Upper lobe of left lung (tissue), 6 donors: ENCODE data around the gene CABLES2. TPM values are rescaled to one million over a fixed set of nuclear protein-coding genes. Genes with fewer than 3 reads are reported as not detected.
A peak's percentile ranks its signal among the peaks of the same experiment; 100 is the strongest.

Experiments used
- ATAC-seq, 2 donors: fragments of 200-7000 bp; cut with Tn5 transposase; one replicate each; pipeline ENCODE4 v1.9.1; 2022; ENCODE audit warnings: mild to moderate bottlenecking in 2 of 2, moderate library complexity in 2 of 2; ENCODE audit not compliant: low FRiP score in 2 of 2
- DNase-seq, 2 donors: peaks; one replicate each; pipeline ENCODE4 v3.0.0-alpha.2; 2019 to 2020
- H3K27ac ChIP-seq, 4 donors: fragments of 200-600 bp; sonication (generic); one replicate each; pipeline ENCODE4 v1.5.1; 2016 to 2019
- H3K27me3 ChIP-seq, 4 donors: fragments of 200-600 bp; sonication (generic); one replicate each; pipeline ENCODE4 v1.5.1; 2017 to 2019
- H3K36me3 ChIP-seq, 4 donors: fragments of 200-600 bp; sonication (generic); one replicate each; pipeline ENCODE4 v1.5.1; 2016 to 2019
- H3K4me1 ChIP-seq, 4 donors: fragments of 200-600 bp; sonication (generic); one replicate each; pipeline ENCODE4 v1.5.1; 2018 to 2019
- H3K4me3 ChIP-seq, 4 donors: fragments of 200-600 bp; sonication (generic); one replicate each; pipeline ENCODE4 v1.5.1; 2017 to 2019; ENCODE audit warnings: mild to moderate bottlenecking in 2 of 4, moderate library complexity in 1 of 4
- H3K9me3 ChIP-seq, 4 donors: fragments of 200-600 bp; sonication (generic); one replicate each; pipeline ENCODE4 v1.5.1; 2018 to 2019
- CTCF ChIP-seq, 6 experiments: fragments of 450-650 bp in 4 of 6; fragments of 200-600 bp in 2 of 6; sonication (generic) in 2 of 6; IDR thresholded peaks; one replicate each; pipeline ENCODE4 v1.5.1; 2016 to 2019; ENCODE audit warnings: antibody characterized with exemption in 6 of 6
- EP300 ChIP-seq, 4 donors: sonication (generic); formaldehyde crosslinking; IDR thresholded peaks; one replicate each; pipeline ENCODE4 v1.5.1; 2017; ENCODE audit warnings: antibody characterized with exemption in 4 of 4, control low read depth in 2 of 4
- POLR2A ChIP-seq, 4 donors: fragments of 450-650 bp; IDR thresholded peaks; one replicate each; pipeline ENCODE4 v1.5.1; 2016 to 2017; ENCODE audit warnings: antibody characterized with exemption in 4 of 4, mild to moderate bottlenecking in 2 of 4
- POLR2AphosphoS5 ChIP-seq, 2 donors: sonication (generic); formaldehyde crosslinking; IDR thresholded peaks; one replicate each; pipeline ENCODE4 v1.5.1; 2017; ENCODE audit warnings: antibody characterized with exemption in 2 of 2
- WGBS, 2 donors: methylation state at CpG; one replicate each; pipeline ENCODE4 v1.1.5; 2017 to 2018; 5-methylcytosine and 5-hydroxymethylcytosine counted together
- total RNA-seq, 6 donors: library from RNA; depleted of rRNA in 4 of 6; stranded (reverse); fragments of >200 nt in 4 of 6; gene quantifications; one replicate each; pipeline versions ENCODE4 v1.1.0 to v1.2.1, GENCODE V29; 2016 to 2021
- donor health status: DM: no; HTN: no; CAD: no; lungs with moderate emphysema.
- donor health status: DM: no; HTN: yes; CAD: no; lungs with severe emphysema.

The CABLES2 gene
- total RNA-seq, 6 donors from 2014 or later = 2.2 to 5.2 (median 4.0) TPM

- no peaks in the 10 kb centered on the region for H3K27me3 ChIP-seq
- WGBS, 2 donors = 2 to 11% methylated on average over 12 to 29 of the region's 30 CpGs
- no peak for ATAC-seq
- H3K4me3 ChIP-seq = no peak overlapping the region
- H3K4me1 ChIP-seq = peaks cover 28 to 38% (median 34%) of the 10 kb centered on the region in 4 donors
- peak; percentile 67 to 85 for DNase-seq
- no peak overlapping the region for H3K27ac ChIP-seq
- TF ChIP-seq CTCF (IDR thresholded peaks at IDR 0.05) (peak in 5 of 6 experiments; percentile 20 to 61 (median 44)), POLR2A (IDR thresholded peaks at IDR 0.05) (no peak)
- no peaks in the 10 kb centered on the region for H3K9me3 ChIP-seq
- H3K36me3 ChIP-seq = no peaks in the 10 kb centered on the region
Measured at GRCh38 chr20:62409931-62410745, 3.1 kb upstream of the CABLES2 start.

- WGBS, 2 donors = 84 to 86% methylated on average over 11 to 12 of the region's 12 CpGs
- no peaks in the 10 kb centered on the region for H3K9me3 ChIP-seq
- H3K4me3 ChIP-seq = no peak overlapping the region
- no peak for TF ChIP-seq EP300 (IDR thresholded peaks at IDR 0.05)
- no peak for TF ChIP-seq POLR2AphosphoS5 (IDR thresholded peaks at IDR 0.05)
- no peak for TF ChIP-seq CTCF (IDR thresholded peaks at IDR 0.05)
- TF ChIP-seq POLR2A (IDR thresholded peaks at IDR 0.05) = no peak
- no peaks in the 10 kb centered on the region for H3K36me3 ChIP-seq
- H3K27ac ChIP-seq = no peak overlapping the region
- no peaks in the 10 kb centered on the region for H3K27me3 ChIP-seq
- peak in 1 of 2 donors; percentile 58 for DNase-seq
- no peak for ATAC-seq
- H3K4me1 ChIP-seq = peaks cover 28 to 39% (median 34%) of the 10 kb centered on the region in 4 donors
Measured at GRCh38 chr20:62409086-62409853, 2.2 kb upstream of the CABLES2 start.

GRCh38 chr20:62408640-62409039 is 1.6 kb upstream of the CABLES2 start:
- Histone ChIP-seq H3K27me3 (no peaks in the 10 kb centered on the region), H3K9me3 (no peaks in the 10 kb centered on the region), H3K4me1 (peaks cover 28 to 39% (median 34%) of the 10 kb centered on the region in 4 donors), H3K36me3 (no peaks in the 10 kb centered on the region), H3K4me3 (no peak overlapping the region), H3K27ac (no peak overlapping the region)
- TF ChIP-seq POLR2AphosphoS5 (IDR thresholded peaks at IDR 0.05) (no peak), EP300 (IDR thresholded peaks at IDR 0.05) (no peak), POLR2A (IDR thresholded peaks at IDR 0.05) (no peak), CTCF (IDR thresholded peaks at IDR 0.05) (no peak)
- DNase-seq = peak in 1 of 2 donors; percentile 65
- no peak for ATAC-seq
- 80 to 92% methylated on average over 11 to 12 of the region's 12 CpGs for WGBS, 2 donors

- Histone ChIP-seq H3K27ac (no peak overlapping the region), H3K9me3 (no peaks in the 10 kb centered on the region), H3K27me3 (no peaks in the 10 kb centered on the region), H3K4me3 (no peak overlapping the region), H3K4me1 (peaks cover 28 to 39% (median 34%) of the 10 kb centered on the region in 4 donors), H3K36me3 (no peaks in the 10 kb centered on the region)
- DNase-seq (peak in 1 of 2 donors; percentile 80), ATAC-seq (no peak)
- 93 to 94% methylated on average over 9 to 15 of the region's 15 CpGs for WGBS, 2 donors
- no peak for TF ChIP-seq CTCF (IDR thresholded peaks at IDR 0.05)
- TF ChIP-seq POLR2AphosphoS5 (IDR thresholded peaks at IDR 0.05) = no peak
- no peak for TF ChIP-seq EP300 (IDR thresholded peaks at IDR 0.05)
- no peak for TF ChIP-seq POLR2A (IDR thresholded peaks at IDR 0.05)
Measured at GRCh38 chr20:62408055-62408454, 970 bp upstream of the CABLES2 start.
